HG03175 (cell line): ENCODE results near the gene DNAJA4.

Experiments used
- ATAC-seq: cut with Tn5 transposase; IDR thresholded peaks from one replicate; pipeline ENCODE4 v1.9.1; 2021; ENCODE audit warnings: mild to moderate bottlenecking, moderate library complexity; ENCODE audit not compliant: unreplicated experiment

DNAJA4 gene

GRCh38 chr15:78276064-78276943 lies 11.9 kb downstream of the DNAJA4 start:
- no peak for ATAC-seq

- ATAC-seq: no peak
These were observed 16.1 kb downstream of the DNAJA4 start for GRCh38 chr15:78280319-78281072.

GRCh38 chr15:78282324-78282723 lies 18.0 kb downstream of the DNAJA4 start:
- no peak for ATAC-seq

GRCh38 chr15:78284758-78285157 lies 20.4 kb downstream of the DNAJA4 start:
- no peak for ATAC-seq

- ATAC-seq: no peak
These were observed 25.9 kb downstream of the DNAJA4 start for GRCh38 chr15:78290222-78290621.

- ATAC-seq: no peak
These were observed 26.7 kb downstream of the DNAJA4 start for GRCh38 chr15:78291052-78291451.

- no peak for ATAC-seq
These were observed 27.3 kb downstream of the DNAJA4 start for GRCh38 chr15:78291698-78292097.

GRCh38 chr15:78292219-78292618 lies 27.9 kb downstream of the DNAJA4 start:
- ATAC-seq: no peak

- peak; percentile 82 for ATAC-seq
These were observed 35.0 kb downstream of the DNAJA4 start, which contains the start of gene SKIC8 for GRCh38 chr15:78299101-78299930. Gene SKIC8 (minus strand): TSS chr15:78299609. CDS start chr15:78295686, 3,923 bp downstream.

GRCh38 chr15:78301326-78301725 lies 37.0 kb downstream of the DNAJA4 start:
- no peak for ATAC-seq

GRCh38 chr15:78301828-78302227 lies 37.5 kb downstream of the DNAJA4 start:
- no peak for ATAC-seq

- no peak for ATAC-seq
These were observed 38.4 kb downstream of the DNAJA4 start for GRCh38 chr15:78302579-78303312.

- no peak for ATAC-seq
These were observed 40.1 kb downstream of the DNAJA4 start for GRCh38 chr15:78304216-78305066.

- no peak for ATAC-seq
These were observed 41.9 kb downstream of the DNAJA4 start for GRCh38 chr15:78306176-78306774.

- no peak for ATAC-seq
These were observed 43.6 kb downstream of the DNAJA4 start for GRCh38 chr15:78307976-78308375.

- ATAC-seq: peak; percentile 45
These were observed 44.2 kb downstream of the DNAJA4 start for GRCh38 chr15:78308422-78309032.

- ATAC-seq: no peak
These were observed 46.9 kb downstream of the DNAJA4 start for GRCh38 chr15:78311292-78311691.

GRCh38 chr15:78312536-78312935 lies 48.2 kb downstream of the DNAJA4 start:
- no peak for ATAC-seq

- no peak for ATAC-seq
These were observed 48.6 kb downstream of the DNAJA4 start for GRCh38 chr15:78312957-78313356.
